ENCODE results near the gene USP11.

DNA sequence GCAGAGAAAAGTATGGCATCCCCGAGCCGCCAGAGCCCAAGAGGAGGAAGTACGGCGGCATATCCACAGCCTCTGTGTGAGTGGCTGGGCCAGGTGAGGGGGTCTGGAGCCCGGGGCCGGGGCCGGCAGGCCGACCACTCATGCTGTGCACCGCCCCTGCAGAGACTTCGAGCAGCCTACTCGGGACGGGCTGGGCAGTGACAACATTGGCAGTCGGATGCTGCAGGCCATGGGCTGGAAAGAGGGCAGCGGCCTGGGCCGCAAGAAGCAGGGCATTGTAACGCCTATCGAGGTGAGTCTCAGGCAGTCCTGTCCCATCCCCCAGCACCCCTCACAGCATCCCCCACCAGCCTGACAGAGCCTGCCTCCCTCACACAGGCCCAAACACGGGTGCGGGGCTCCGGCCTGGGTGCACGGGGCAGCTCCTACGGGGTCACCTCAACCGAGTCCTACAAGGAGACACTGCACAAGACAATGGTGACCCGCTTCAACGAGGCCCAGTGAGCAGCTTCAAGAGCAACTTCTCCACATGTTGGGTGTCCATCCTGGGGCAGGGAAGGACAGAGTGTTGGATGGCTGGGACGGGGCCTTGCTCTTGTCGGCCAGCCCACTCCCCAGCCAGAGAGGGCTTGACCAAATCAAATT is 46.6 kb upstream of the USP11 start:
- no peak for TF ChIP-seq CTCF (IDR thresholded peaks at IDR 0.05; ENCODE audit: low read length)
- no peak for TF ChIP-seq EZH2 (IDR thresholded peaks at IDR 0.05; ENCODE audit: borderline replicate concordance, low read length)
